ENCODE measurements around the gene KIF4A.

DNA sequence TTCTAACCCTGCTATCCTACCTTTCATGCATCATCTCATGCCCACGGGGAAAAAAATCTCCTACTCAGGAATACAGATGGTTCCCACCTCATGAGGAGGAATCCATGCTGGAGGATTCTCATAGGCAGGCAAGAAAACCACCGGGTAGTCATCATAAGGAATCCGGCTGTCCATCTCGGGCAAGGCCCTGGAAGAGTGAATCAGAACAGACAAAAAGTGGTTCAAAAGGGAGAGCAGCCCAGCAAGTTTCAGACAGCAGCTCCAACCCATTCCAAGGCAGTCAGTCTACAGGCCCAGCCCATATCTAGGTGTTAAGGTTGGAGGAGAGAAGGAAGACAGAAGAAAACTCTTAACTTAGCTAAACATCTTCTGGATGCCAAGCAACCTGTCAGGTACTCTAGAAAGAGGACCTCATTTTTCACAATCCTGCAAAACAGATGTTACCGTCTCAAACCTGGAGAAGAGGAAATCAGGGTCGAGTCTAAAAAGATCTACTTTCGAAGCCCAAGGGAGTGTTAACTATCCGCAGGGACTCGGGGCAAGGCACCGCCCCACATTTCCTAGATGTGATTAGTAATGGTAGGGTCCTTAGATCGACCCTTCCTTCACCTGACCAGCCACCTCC, 624 bp upstream of the KIF4A start:
- no peak for TF ChIP-seq ETV6 (conservative IDR thresholded peaks at IDR 0.05 in 1 of 2, IDR thresholded peaks at IDR 0.05 in 1 of 2; ENCODE audit: borderline replicate concordance in 1 of 2, low read depth in 1 of 2)
- TF ChIP-seq, protein P1, sequence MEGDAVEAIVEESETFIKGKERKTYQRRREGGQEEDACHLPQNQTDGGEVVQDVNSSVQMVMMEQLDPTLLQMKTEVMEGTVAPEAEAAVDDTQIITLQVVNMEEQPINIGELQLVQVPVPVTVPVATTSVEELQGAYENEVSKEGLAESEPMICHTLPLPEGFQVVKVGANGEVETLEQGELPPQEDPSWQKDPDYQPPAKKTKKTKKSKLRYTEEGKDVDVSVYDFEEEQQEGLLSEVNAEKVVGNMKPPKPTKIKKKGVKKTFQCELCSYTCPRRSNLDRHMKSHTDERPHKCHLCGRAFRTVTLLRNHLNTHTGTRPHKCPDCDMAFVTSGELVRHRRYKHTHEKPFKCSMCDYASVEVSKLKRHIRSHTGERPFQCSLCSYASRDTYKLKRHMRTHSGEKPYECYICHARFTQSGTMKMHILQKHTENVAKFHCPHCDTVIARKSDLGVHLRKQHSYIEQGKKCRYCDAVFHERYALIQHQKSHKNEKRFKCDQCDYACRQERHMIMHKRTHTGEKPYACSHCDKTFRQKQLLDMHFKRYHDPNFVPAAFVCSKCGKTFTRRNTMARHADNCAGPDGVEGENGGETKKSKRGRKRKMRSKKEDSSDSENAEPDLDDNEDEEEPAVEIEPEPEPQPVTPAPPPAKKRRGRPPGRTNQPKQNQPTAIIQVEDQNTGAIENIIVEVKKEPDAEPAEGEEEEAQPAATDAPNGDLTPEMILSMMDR (IDR thresholded peaks at IDR 0.05 in 2 of 3, conservative IDR thresholded peaks at IDR 0.05 in 1 of 3; ENCODE audit: control insufficient read depth in 2 of 3, extremely low read depth in 1 of 3, insufficient read depth in 1 of 3, low read depth in 3 of 3, low read length in 3 of 3), result no peak
- TF ChIP-seq SMAD5 (IDR thresholded peaks at IDR 0.05; ENCODE audit: low read depth), result no peak
- TF ChIP-seq CEBPB (IDR thresholded peaks at IDR 0.05; ENCODE audit: borderline replicate concordance in 1 of 2, low read depth in 2 of 2, low read length in 2 of 2), result no peak
- TF ChIP-seq, protein P2, sequence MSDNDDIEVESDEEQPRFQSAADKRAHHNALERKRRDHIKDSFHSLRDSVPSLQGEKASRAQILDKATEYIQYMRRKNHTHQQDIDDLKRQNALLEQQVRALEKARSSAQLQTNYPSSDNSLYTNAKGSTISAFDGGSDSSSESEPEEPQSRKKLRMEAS (IDR thresholded peaks at IDR 0.05; ENCODE audit: low read depth, low read length), result no peak

Measured in GM12878 (cell line).